ENCODE data around the gene ENTPD6.
"Not testable (repeated sequence)": the region's sequence is repeated elsewhere in the genome, so short reads cannot be mapped to it uniquely, and the experiment has no call there.

ENTPD6 gene

GRCh38 chr20:25225642-25226432, 30.3 kb downstream of the ENTPD6 start:
- DNase-seq = no peak

DNA sequence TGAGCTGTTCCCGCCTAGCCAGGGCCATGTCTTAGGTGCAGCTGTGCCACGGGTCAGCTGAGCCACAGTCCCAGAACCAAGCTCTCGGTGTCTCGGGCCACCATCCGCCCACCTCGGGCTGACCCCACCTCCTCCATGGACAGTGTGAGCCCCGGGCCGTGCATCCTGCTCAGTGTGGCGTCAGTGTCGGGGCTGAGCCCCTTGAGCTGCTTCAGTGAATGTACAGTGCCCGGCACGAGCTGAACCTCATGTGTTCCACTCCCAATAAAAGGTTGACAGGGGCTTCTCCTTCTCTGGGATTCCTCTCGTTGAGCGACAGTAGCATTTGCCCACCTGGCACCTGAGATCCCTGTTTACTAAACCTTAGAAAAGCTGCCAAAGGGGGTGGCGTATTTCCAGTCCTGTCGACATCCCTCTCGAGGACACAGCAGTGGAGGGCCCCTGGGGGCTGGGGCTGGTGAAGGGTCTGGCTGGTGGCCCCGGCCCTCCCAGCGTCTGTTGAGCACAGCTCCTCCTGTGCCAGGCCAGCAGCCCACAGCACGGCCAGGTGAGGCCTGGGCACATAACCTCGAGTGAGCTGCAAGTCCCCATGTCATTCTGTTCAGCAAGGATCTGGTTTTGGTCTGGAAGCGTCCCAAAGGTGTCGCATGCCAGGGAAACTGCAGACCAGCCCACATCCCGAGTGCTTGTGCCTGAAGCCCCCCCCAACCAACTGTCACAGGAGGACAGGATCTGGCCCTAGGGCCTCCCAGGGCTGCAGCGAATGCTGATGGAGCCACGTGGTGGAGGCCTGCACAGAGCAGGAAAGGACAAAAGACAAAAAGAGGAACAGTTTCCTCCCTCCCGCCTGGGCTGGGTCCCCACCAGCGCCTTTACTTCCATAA, 31.2 kb downstream of the ENTPD6 start:
- no peak for DNase-seq

DNA sequence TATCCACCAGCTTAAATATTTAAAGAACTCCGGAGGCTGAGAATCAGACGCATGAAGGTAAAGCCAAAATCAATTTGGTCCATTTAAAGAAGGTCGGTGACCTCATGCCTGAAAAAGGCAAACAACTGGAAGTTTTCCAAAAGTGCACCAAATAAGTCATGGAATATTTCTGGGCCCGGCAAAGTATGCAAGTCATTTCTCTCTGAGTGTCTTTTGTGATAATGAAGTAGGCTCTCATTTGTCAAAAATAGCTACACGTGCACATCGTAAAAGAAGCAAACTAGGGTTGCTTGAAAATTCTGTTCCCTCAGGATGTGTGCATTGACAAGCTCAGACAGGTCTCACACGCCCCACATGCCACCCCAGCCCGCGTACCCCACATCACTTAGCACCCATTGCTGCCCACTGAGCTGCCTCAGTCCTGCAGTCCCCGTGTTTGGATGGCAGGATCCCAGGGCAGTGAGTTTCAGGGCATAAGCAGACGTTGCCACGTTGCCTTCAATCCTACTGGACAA, 31.9 kb downstream of the ENTPD6 start:
- no peak for DNase-seq

GRCh38 chr20:25229486-25230165, 34.1 kb downstream of the ENTPD6 start:
- no peak for DNase-seq

DNA sequence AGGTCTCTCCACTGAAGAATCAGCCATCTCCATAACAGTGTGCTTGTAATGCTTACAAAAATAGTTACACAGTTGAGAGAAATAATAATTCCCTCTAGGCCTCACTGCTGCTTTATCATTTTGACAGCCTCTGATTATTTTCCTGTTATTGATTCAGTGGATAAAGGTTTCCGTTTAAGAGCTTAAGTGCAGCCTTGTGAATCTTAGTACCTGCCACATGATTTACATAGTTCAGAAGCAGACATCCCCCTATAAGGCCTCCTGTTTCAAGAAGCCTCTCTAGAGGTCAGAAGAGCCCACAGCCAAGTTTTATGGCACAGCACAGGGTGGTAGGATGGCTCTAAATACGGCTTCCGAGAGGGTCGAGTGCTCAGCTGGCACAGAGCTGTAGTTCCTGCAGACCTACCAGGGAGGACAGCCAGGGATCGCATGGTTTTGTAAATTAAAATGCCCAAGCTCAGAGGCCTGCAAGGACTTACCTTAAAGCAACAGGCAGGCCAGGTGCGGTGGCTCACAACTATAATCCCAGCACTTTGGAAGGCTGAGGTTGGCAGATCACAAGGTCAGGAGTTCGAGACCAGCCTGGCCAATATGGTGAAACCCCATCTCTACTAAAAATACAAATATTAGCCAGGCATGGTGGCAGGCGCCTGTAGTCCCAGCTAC, 34.8 kb downstream of the ENTPD6 start:
- no peak for DNase-seq

GRCh38 chr20:25233016-25233772, 37.7 kb downstream of the ENTPD6 start:
- DNase-seq = no peak

- DNase-seq = not testable (repeated sequence)
These were observed 38.7 kb downstream of the ENTPD6 start for GRCh38 chr20:25234009-25234849.

DNA sequence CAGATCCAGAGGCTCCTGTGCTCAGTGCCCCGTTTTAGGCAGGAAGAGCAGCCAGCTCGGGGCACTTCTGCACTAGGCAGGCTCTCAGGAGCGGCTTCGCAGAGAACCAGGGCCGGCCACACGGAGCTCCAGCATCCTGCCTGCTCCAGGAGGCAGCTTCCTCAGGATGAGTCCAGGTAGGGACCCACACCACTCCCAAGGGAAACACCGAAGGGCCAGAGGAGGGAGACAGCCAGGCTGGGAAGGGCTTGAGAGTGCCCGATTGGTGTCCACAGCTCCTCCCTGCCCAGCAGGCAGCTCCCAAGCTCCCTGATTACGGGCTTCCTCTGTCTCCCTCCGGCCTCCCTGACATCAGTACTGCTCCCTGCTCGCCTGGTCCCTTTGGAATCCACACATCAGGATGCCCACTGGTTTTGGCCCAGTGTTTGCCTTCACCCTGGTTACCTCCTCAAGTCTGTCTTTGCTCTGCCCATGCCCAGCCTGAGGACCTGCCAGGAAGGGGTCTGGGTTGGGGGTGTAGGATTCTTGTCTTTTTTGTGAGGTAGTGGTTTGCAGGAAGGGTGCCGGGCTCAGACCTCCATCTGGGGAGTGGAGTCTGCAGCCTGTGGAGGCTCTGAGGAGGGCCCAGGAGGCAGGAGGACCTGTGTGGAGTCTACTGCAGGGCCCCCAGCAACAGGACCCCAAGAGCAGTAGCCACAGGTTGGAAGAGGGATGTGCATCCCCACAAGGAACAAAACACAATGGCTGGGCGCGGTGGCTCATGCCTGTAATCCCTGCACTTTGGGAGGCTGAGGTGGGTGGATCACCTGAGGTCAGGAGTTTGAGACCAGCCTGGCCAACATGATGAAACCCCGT, 41.2 kb downstream of the ENTPD6 start:
- no peak for DNase-seq

DNA sequence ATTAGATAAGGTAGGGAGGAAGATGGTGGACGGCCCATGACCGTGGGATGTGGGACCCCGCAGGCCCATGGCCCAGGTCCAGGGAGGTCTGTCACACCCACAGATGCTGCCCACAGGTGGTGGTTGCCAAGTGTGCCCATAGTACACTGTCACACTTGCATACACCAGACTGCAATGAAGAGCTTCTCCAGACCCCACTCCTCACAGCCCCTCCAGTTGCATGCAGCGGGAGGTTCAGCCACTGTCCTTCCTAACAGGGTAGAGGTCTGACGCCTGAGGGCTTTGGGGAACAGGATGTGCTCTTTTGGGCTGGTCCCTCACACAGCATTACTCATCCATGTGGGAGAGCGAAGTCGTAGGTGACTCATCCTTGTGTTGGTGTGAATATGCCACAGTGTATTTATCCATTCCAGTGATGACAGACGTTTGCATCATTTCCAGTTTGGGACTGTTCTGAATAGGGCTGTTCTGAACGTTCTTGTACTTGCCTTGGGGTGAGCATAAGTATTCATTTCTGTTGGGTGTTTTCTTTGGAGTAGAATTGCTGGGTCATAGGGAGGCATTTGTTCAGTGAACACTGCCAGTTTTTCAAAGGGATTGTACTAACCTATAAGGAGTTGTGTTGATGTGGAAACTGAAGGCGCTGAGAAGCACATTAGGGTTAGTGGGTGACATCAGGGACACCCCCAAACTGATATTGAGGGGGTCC, 42.3 kb downstream of the ENTPD6 start:
- DNase-seq = no peak

DNA sequence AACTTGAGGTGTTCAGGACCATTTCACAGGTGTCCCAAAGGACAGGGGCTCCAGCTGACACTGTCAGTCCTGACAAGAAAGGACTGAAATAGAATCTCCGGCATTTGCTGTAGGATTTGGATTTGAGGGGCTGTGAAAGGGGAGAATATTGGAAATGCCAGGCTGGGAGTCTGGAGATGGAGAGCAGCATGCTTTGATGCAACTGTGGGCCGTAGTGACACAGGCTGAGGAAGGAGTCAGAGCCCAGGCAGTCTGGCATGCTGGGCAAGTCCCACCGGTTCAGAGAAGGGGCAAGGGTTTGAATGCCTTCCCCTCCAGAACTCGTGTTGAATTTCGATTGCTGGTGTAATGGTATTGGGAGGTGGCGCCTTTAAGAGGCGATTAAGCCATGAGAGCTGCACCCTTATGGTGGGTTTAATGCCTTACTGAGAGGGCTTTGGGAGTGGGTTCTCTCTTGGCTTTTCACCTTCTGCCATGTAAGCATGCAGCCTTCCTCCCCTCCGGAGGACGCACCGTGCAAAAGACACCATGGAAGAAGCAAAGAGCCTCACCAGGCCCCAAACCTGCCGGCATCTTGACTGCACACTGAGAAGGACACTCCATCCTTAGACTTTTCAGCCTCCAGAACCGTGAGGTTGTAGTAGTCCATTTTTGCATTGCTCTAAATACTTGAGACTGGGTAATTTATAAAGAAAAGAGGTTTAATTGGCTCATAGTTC, 43.0 kb downstream of the ENTPD6 start:
- DNase-seq = no peak

GRCh38 chr20:25239387-25240370, 44.2 kb downstream of the ENTPD6 start:
- no peak for DNase-seq

DNA sequence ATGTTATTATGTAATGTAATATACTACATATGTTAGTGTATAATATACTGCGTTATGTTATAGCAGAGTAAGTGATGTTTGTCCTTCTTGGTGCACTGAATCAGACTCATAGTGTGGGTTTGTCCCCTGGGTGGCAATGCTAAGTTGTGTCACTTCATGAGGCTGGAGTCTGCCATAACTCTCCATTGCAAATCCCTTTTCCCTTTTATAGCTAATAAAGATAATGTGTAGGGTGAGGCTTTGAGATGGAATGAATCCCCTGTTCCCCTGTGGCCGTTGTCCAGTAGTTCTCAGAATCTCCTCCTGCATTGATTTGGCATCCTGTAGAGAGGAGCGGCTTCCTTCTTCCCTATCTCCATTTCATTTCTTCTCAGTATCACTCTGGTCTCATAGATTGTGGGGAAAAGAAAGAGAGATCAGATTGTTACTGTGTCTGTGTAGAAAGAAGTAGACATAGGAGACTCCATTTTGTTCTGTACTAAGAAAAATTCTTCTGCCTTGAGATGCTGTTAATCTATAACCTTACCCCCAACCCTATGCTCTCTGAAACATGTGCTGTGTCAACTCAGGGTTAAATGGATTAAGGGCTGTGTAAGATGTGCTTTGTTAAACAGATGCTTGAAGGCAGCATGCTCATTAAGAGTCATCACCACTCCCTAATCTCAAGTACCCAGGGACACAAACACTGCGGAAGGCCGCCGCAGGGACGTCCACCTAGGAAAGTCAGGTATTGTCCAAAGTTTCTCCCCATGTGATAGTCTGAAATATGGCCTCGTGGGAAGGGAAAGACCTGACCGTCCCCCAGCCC, 45.5 kb downstream of the ENTPD6 start:
- not testable (repeated sequence) for DNase-seq

GRCh38 chr20:25241659-25241955, 46.1 kb downstream of the ENTPD6 start:
- not testable (repeated sequence) for DNase-seq

GRCh38 chr20:25242231-25242630, 46.7 kb downstream of the ENTPD6 start:
- DNase-seq = no peak

- no peak for DNase-seq
These were observed 48.0 kb downstream of the ENTPD6 start for GRCh38 chr20:25243416-25243979.

GRCh38 chr20:25244976-25245375, 49.5 kb downstream of the ENTPD6 start:
- DNase-seq = no peak

Measured in central memory CD4-positive, alpha-beta T cell (primary cell).